VCaP (cell line): Measurements from ENCODE around the gene DUT.

ENCODE experiments used
- H3K27ac ChIP-seq: fragments of 450-650 bp; 2 replicates; pipeline ENCODE4 v1.5.1; 2017
- TF ChIP-seq, protein P1 (sequence below): fragments of 450-650 bp; conservative IDR thresholded peaks from 2 replicates; pipeline ENCODE4 v1.5.1; 2017; ENCODE audit warnings: mild to moderate bottlenecking, moderate library complexity

The DUT gene

DNA sequence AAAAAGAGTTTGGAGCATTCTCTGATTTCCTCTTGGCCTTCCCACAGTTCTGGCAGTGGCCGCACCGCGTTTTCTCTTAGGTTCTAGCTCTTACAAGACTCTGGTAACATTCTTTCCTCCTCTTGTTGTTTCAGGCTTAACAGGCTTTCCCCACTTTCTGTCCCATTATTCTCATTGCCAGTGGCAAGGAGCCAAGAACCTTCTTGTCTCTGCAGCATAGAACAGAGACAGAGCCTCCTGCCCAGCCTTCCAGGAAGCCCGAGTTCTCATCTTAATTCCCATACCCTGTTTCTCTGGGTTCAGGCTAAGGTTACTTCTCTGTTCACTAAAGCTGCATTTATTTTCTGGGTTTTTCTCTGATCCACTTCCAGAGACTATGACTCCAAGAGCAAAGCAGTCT lies 61.1 kb downstream of the DUT start:
- H3K27ac ChIP-seq = no peak overlapping the region
- TF ChIP-seq, protein P1, sequence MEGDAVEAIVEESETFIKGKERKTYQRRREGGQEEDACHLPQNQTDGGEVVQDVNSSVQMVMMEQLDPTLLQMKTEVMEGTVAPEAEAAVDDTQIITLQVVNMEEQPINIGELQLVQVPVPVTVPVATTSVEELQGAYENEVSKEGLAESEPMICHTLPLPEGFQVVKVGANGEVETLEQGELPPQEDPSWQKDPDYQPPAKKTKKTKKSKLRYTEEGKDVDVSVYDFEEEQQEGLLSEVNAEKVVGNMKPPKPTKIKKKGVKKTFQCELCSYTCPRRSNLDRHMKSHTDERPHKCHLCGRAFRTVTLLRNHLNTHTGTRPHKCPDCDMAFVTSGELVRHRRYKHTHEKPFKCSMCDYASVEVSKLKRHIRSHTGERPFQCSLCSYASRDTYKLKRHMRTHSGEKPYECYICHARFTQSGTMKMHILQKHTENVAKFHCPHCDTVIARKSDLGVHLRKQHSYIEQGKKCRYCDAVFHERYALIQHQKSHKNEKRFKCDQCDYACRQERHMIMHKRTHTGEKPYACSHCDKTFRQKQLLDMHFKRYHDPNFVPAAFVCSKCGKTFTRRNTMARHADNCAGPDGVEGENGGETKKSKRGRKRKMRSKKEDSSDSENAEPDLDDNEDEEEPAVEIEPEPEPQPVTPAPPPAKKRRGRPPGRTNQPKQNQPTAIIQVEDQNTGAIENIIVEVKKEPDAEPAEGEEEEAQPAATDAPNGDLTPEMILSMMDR = no peak
